ENCODE data around the gene NKAPL.

NKAPL gene

GRCh38 chr6:28243946-28244345 is 15.2 kb upstream of the NKAPL start:
- Histone ChIP-seq H4K20me1 (ENCODE audit: insufficient read depth) (no peaks in the 10 kb centered on the region), H3K79me2 (ENCODE audit: insufficient read depth, low read depth) (no peaks in the 10 kb centered on the region), H3K4me1 (ENCODE audit: low read depth, poor library complexity, severe bottlenecking) (peaks cover 17% of the 10 kb centered on the region), H3K27me3 (ENCODE audit: insufficient read depth, low read depth) (no peaks in the 10 kb centered on the region), H3K27ac (no peak overlapping the region), H3K4me3 (IDR thresholded peaks at IDR 0.05; ENCODE audit: insufficient read depth, low read depth, low read length) (no peak overlapping the region), H3K36me3 (ENCODE audit: insufficient read depth) (no peaks in the 10 kb centered on the region), H3K9ac (no peak overlapping the region), H2AFZ (ENCODE audit: low read depth) (no peak overlapping the region), H3K4me2 (no peak overlapping the region)
- no peak for TF ChIP-seq CTCF (conservative IDR thresholded peaks at IDR 0.05; ENCODE audit: low read depth, low read length)

GRCh38 chr6:28245206-28245941 is 13.7 kb upstream of the NKAPL start:
- no peak overlapping the region for H3K4me2 ChIP-seq
- H3K27ac ChIP-seq = no peak overlapping the region
- peaks cover 3% of the 10 kb centered on the region for H3K4me1 ChIP-seq (ENCODE audit: low read depth, poor library complexity, severe bottlenecking)
- H3K27me3 ChIP-seq (ENCODE audit: insufficient read depth, low read depth) = no peaks in the 10 kb centered on the region
- H3K9ac ChIP-seq = no peak overlapping the region
- H3K4me3 ChIP-seq (IDR thresholded peaks at IDR 0.05; ENCODE audit: insufficient read depth, low read depth, low read length) = no peak overlapping the region
- no peak overlapping the region for H2AFZ ChIP-seq (ENCODE audit: low read depth)
- no peaks in the 10 kb centered on the region for H4K20me1 ChIP-seq (ENCODE audit: insufficient read depth)
- H3K36me3 ChIP-seq (ENCODE audit: insufficient read depth) = no peaks in the 10 kb centered on the region
- H3K79me2 ChIP-seq (ENCODE audit: insufficient read depth, low read depth) = no peaks in the 10 kb centered on the region
- TF ChIP-seq CTCF (conservative IDR thresholded peaks at IDR 0.05; ENCODE audit: low read depth, low read length) = no peak

- no peak overlapping the region for H2AFZ ChIP-seq (ENCODE audit: low read depth)
Observed at GRCh38 chr6:28248916-28249315, 10.2 kb upstream of the NKAPL start.

GRCh38 chr6:28250747-28251146 is 8.3 kb upstream of the NKAPL start:
- H3K79me2 ChIP-seq (ENCODE audit: insufficient read depth, low read depth) = peaks cover 6% of the 10 kb centered on the region; the same call in 1 of the 2 replicates
- H3K36me3 ChIP-seq (ENCODE audit: insufficient read depth) = no peaks in the 10 kb centered on the region
- no peaks in the 10 kb centered on the region for H4K20me1 ChIP-seq (ENCODE audit: insufficient read depth)
- no peak for TF ChIP-seq CTCF (conservative IDR thresholded peaks at IDR 0.05; ENCODE audit: low read depth, low read length)
- H2AFZ ChIP-seq (ENCODE audit: low read depth) = no peak overlapping the region
- H3K4me3 ChIP-seq (IDR thresholded peaks at IDR 0.05; ENCODE audit: insufficient read depth, low read depth, low read length) = no peak overlapping the region
- peaks cover 16% of the 10 kb centered on the region for H3K4me1 ChIP-seq (ENCODE audit: low read depth, poor library complexity, severe bottlenecking)
- no peak overlapping the region for H3K27ac ChIP-seq
- H3K9ac ChIP-seq = 0 out of 2 replicates have a peak overlapping the region, but pooled peaks have one; percentile 55
- peak overlapping the region; percentile 59 for H3K4me2 ChIP-seq
- no peaks in the 10 kb centered on the region for H3K27me3 ChIP-seq (ENCODE audit: insufficient read depth, low read depth)

More at GRCh38 chr6:28248916-28249315, 10.2 kb upstream of the NKAPL start:
- no peak overlapping the region for H3K9ac ChIP-seq
- no peak overlapping the region for H3K27ac ChIP-seq
- peaks cover 6% of the 10 kb centered on the region; the same call in 1 of the 2 replicates for H3K79me2 ChIP-seq (ENCODE audit: insufficient read depth, low read depth)
- no peak overlapping the region for H3K4me2 ChIP-seq
- H3K36me3 ChIP-seq (ENCODE audit: insufficient read depth) = no peaks in the 10 kb centered on the region
- H3K27me3 ChIP-seq (ENCODE audit: insufficient read depth, low read depth) = no peaks in the 10 kb centered on the region
- peaks cover 16% of the 10 kb centered on the region for H3K4me1 ChIP-seq (ENCODE audit: low read depth, poor library complexity, severe bottlenecking)
- H3K4me3 ChIP-seq (IDR thresholded peaks at IDR 0.05; ENCODE audit: insufficient read depth, low read depth, low read length) = no peak overlapping the region
- no peaks in the 10 kb centered on the region for H4K20me1 ChIP-seq (ENCODE audit: insufficient read depth)
- TF ChIP-seq CTCF (conservative IDR thresholded peaks at IDR 0.05; ENCODE audit: low read depth, low read length) = no peak

All from KMS-11 (cell line).